Measurements from ENCODE around the gene PDLIM5. TPM values are rescaled to one million over a fixed set of nuclear protein-coding genes. Genes with fewer than 3 reads are reported as not detected.

The PDLIM5 gene
- total RNA-seq, 2 donors from 2014 or later = 129 to 168 TPM

DNA sequence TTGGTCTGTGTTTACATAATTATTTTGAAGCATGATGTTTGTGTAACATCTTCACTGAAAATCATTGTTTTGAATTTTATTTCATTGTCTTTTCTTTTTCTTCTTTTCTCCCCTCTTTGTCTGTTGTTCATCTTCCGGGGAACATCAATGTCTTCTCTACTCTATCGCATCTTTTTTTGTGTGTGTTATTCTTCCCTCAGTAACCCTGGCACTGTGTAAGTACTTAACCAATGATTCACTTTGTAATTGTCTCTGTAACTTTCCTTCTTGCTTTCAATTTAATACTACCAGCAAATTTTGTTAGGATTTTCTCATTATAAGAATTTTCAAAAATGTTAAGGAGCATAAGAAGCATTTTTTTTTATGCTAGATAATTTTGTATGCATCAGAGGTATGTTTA is 130.8 kb downstream of the PDLIM5 start:
- peaks cover 4% of the 10 kb centered on the region for H3K36me3 ChIP-seq
- no peak for DNase-seq
- no peaks in the 10 kb centered on the region for H3K4me1 ChIP-seq
- no peak overlapping the region for H3K9ac ChIP-seq (ENCODE audit: low read depth in 2 of 2, low read length in 2 of 2)
- H3K4me3 ChIP-seq = no peak overlapping the region
- H3K9me3 ChIP-seq = no peaks in the 10 kb centered on the region
- H3K27ac ChIP-seq = no peak overlapping the region
- intact Hi-C loops (cut with DNase I) = no loop called here
- TF ChIP-seq, protein P1, sequence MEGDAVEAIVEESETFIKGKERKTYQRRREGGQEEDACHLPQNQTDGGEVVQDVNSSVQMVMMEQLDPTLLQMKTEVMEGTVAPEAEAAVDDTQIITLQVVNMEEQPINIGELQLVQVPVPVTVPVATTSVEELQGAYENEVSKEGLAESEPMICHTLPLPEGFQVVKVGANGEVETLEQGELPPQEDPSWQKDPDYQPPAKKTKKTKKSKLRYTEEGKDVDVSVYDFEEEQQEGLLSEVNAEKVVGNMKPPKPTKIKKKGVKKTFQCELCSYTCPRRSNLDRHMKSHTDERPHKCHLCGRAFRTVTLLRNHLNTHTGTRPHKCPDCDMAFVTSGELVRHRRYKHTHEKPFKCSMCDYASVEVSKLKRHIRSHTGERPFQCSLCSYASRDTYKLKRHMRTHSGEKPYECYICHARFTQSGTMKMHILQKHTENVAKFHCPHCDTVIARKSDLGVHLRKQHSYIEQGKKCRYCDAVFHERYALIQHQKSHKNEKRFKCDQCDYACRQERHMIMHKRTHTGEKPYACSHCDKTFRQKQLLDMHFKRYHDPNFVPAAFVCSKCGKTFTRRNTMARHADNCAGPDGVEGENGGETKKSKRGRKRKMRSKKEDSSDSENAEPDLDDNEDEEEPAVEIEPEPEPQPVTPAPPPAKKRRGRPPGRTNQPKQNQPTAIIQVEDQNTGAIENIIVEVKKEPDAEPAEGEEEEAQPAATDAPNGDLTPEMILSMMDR (IDR thresholded peaks at IDR 0.05) = no peak
- no peaks in the 10 kb centered on the region for H3K27me3 ChIP-seq

DNA sequence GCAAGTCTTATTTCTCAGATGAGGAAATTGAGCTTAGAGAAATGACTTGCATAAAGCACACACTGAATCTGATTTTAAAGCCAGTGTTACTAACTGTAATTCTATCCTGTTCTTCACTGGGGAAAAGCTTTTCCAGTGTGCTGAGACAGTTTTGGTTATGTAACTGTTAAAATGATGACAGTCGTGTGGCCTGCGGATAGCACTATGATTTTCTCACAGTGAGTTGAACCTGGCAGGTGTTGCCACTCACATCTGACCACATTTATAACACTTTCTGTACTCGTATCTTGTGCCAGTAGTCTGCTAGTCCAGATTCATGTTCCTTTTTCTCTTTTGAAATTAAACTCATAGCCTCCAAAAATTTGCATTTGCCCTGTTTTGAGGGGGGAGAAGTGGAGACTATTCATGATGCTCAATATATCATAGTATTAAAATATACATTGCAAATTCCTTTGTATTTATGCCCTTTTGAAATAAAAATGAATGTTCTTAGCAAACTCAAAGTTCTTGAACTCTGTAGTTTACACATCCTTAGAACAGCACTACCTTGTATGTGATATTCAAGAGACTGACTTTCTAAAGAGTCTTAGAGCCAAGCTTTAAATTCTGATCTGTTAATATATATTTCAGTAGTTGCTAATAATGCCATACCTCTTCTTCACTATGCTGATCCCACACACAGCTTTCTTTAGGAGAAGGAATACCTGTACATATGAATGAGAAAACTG is 132.3 kb downstream of the PDLIM5 start:
- no peaks in the 10 kb centered on the region for H3K27me3 ChIP-seq
- no peak for DNase-seq
- H3K9me3 ChIP-seq = no peaks in the 10 kb centered on the region
- H3K36me3 ChIP-seq = peaks cover 4% of the 10 kb centered on the region
- no peak overlapping the region for H3K9ac ChIP-seq (ENCODE audit: low read depth in 2 of 2, low read length in 2 of 2)
- intact Hi-C loops (cut with DNase I) = no loop called here
- H3K27ac ChIP-seq = no peak overlapping the region
- no peak overlapping the region for H3K4me3 ChIP-seq
- TF ChIP-seq, protein P1 (IDR thresholded peaks at IDR 0.05) = no peak
- no peaks in the 10 kb centered on the region for H3K4me1 ChIP-seq

GRCh38 chr4:94588896-94589693 is 137.4 kb downstream of the PDLIM5 start:
- no peaks in the 10 kb centered on the region for H3K27me3 ChIP-seq
- no peak overlapping the region for H3K4me3 ChIP-seq
- no peaks in the 10 kb centered on the region for H3K9me3 ChIP-seq
- peaks cover 4% of the 10 kb centered on the region for H3K36me3 ChIP-seq
- no peak overlapping the region for H3K27ac ChIP-seq
- H3K4me1 ChIP-seq = no peaks in the 10 kb centered on the region
- no peak for DNase-seq
- no peak overlapping the region for H3K9ac ChIP-seq (ENCODE audit: low read depth in 2 of 2, low read length in 2 of 2)
- TF ChIP-seq, protein P1 (IDR thresholded peaks at IDR 0.05) = no peak
- intact Hi-C loops (cut with DNase I) = no loop called here

DNA sequence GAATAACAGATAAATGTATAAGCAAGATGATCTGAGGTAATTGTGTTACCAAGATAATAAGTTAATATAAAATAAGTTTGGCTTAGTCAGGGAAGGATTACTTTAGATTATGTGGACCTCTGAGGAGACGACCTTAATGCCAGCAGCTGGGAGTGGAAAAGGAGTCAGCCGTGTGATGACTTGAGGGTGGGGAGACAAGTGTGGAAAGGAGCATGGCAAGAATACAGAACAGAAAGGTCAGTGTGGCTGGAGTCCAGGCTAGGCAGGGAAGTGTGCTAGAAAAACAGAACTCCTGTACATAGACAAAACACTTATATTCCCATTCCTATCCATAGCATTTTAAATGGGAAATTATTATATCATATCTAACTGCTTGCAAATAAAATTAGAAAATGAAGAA is 138.8 kb downstream of the PDLIM5 start:
- TF ChIP-seq, protein P1 (IDR thresholded peaks at IDR 0.05) = no peak
- intact Hi-C loops (cut with DNase I) = loop anchor here (2.0 kb wide), 1 partner anchor 184 kb away; no protein-coding TSS in a partner anchor
- H3K27me3 ChIP-seq = no peaks in the 10 kb centered on the region
- no peak overlapping the region for H3K4me3 ChIP-seq
- no peaks in the 10 kb centered on the region for H3K4me1 ChIP-seq
- DNase-seq = no peak
- no peak overlapping the region for H3K27ac ChIP-seq
- H3K9ac ChIP-seq (ENCODE audit: low read depth in 2 of 2, low read length in 2 of 2) = no peak overlapping the region
- H3K36me3 ChIP-seq = peaks cover 2% of the 10 kb centered on the region
- no peaks in the 10 kb centered on the region for H3K9me3 ChIP-seq

DNA sequence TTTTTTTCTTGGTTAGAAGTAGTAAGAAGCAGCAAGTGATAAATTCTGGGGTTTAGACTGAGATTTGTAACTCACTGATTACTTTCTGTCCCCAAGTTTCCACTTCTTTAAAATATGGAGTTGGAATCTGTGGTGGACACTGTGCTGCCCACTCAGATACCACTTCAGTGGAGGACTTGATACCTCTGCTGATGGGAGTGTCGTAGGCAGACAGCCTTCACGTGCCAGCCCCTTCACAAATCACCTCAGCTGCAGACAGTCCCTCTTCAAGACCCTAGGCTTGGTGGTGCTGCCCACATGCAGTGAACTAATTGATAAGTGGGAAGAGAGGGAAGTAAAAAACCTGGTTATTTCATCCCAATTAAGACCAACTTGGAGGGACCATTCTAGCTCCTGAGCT is 139.5 kb downstream of the PDLIM5 start:
- Histone ChIP-seq H3K27ac (no peak overlapping the region), H3K27me3 (no peaks in the 10 kb centered on the region), H3K9me3 (no peaks in the 10 kb centered on the region), H3K9ac (ENCODE audit: low read depth in 2 of 2, low read length in 2 of 2) (no peak overlapping the region), H3K4me3 (no peak overlapping the region), H3K4me1 (no peaks in the 10 kb centered on the region), H3K36me3 (no peaks in the 10 kb centered on the region)
- intact Hi-C loops (cut with DNase I) = loop anchor here (2.0 kb wide), 1 partner anchor 184 kb away; no protein-coding TSS in a partner anchor
- TF ChIP-seq, protein P1 (IDR thresholded peaks at IDR 0.05) = no peak
- no peak for DNase-seq

Measured in colonic mucosa (tissue), 4 donors.